MCF 10A (cell line): ENCODE data around the gene C22orf23. TPM values are rescaled to one million over a fixed set of nuclear protein-coding genes. Genes with fewer than 3 reads are reported as not detected.
A peak's percentile ranks its signal among the peaks of the same experiment; 100 is the strongest.

Source experiments
- BruUV-seq: library from RNA; stranded (reverse); fragments of 400-500 nt; replicated peaks from 2 replicates; lab custom pipeline; 2021; lab: Mats Ljungman, UMichigan
- CTCF ChIA-PET: fragments of 300-600 bp; sonication (Branson Sonifier 250); formaldehyde crosslinking; extraction: SDS; loops from one replicate; lab custom pipeline; 2021; ENCODE audit warnings: antibody characterized with exemption, inconsistent platforms; lab: Yijun Ruan, JAX
- POLR2A ChIA-PET: fragments of 300-600, 350-650 bp; sonication (Branson Sonifier 250); formaldehyde crosslinking; extraction: SDS; loops from one replicate; lab custom pipeline; 2020; ENCODE audit warnings: antibody characterized with exemption, inconsistent platforms; lab: Yijun Ruan, JAX
- DNase-seq: peaks from one replicate; pipeline ENCODE4 v3.0.0-alpha.2; 2018; ENCODE audit not compliant: unreplicated experiment
- H3K27ac Mint-ChIP-seq: one replicate; pipeline ENCODE4 v1.8.0; 2022; ENCODE audit warnings: mild to moderate bottlenecking, low read depth, mixed read lengths; ENCODE audit not compliant: unreplicated experiment
- H3K27me3 Mint-ChIP-seq: one replicate; pipeline ENCODE4 v1.8.0; 2022; ENCODE audit warnings: mixed read lengths; ENCODE audit not compliant: insufficient read depth, unreplicated experiment
- H3K36me3 Mint-ChIP-seq: one replicate; pipeline ENCODE4 v1.8.0; 2022; ENCODE audit warnings: mild to moderate bottlenecking, moderate library complexity, mixed read lengths; ENCODE audit not compliant: insufficient read depth, unreplicated experiment
- H3K4me1 Mint-ChIP-seq: one replicate; pipeline ENCODE4 v1.8.0; 2022; ENCODE audit warnings: mixed read lengths; ENCODE audit not compliant: insufficient read depth, unreplicated experiment
- H3K4me3 Mint-ChIP-seq: one replicate; pipeline ENCODE4 v1.8.0; 2022; ENCODE audit warnings: mild to moderate bottlenecking, moderate library complexity, mixed read lengths; ENCODE audit not compliant: unreplicated experiment
- H3K9me3 Mint-ChIP-seq: one replicate; pipeline ENCODE4 v1.8.0; 2022; ENCODE audit warnings: mixed read lengths; ENCODE audit not compliant: unreplicated experiment
- CTCF ChIP-seq: fragments of 200-600 bp; IDR thresholded peaks from one replicate; pipeline ENCODE4 v1.8.0; 2022; ENCODE audit warnings: antibody characterized with exemption, mild to moderate bottlenecking; ENCODE audit not compliant: unreplicated experiment
- intact Hi-C: fragments of 100-400 bp; cut with micrococcal nuclease; formaldehyde crosslinking; loops from 2 replicates; pipeline ENCODE4 v1.14.1; 2022
- total RNA-seq: library from RNA; stranded (reverse); gene quantifications from 2 replicates; pipeline ENCODE4 v1.2.3, GENCODE V29; 2022

C22orf23 gene
- total RNA-seq, 1 experiment from 2014 or later = not detected

GRCh38 chr22:37916311-37916710 is 37.1 kb downstream of the C22orf23 start:
- Mint-ChIP-seq H3K27me3 (no peaks in the 10 kb centered on the region), H3K27ac (no peak overlapping the region), H3K4me3 (no peak overlapping the region), H3K9me3 (no peaks in the 10 kb centered on the region), H3K4me1 (no peaks in the 10 kb centered on the region), H3K36me3 (peaks cover 74% of the 10 kb centered on the region)
- TF ChIP-seq CTCF = no peak
- CTCF ChIA-PET = interaction anchor here (0.6 to 1.4 kb wide), 4 partner anchors 16 to 29 kb away, joined by 3 read pairs; no protein-coding TSS in a partner anchor
- no peak for DNase-seq
- no TSS peak for BruUV-seq
- POLR2A ChIA-PET = interaction anchor here (0.8 to 3.9 kb wide), 2 partner anchors 11 to 17 kb away, joined by 6 to 15 read pairs; partner anchors contain the start of gene MICALL1
- intact Hi-C loops = no loop called here

DNA sequence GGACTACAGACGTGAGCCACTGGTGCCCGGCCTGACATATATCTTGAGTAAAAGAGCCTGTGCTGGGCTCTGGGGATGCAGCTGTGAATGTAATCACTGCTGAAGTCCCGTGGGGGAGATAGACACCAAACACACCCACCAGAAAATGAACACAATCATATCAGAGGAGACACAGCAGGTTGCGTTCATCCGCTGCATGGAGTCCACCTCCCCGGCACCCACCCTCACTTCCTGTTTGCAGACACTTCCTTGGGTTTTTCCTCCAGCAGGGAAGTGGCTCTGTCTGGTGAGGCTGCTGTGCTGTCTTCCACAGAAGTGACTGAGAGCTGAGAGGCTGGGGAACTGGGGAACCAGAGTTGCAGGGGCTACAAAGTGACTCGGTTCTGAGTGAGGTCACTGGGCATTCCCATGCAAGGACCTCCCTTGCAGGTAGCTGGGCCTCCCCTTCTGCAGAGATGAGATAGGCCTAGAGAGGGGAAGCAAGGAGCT is 40.1 kb downstream of the C22orf23 start:
- no peak for TF ChIP-seq CTCF
- Mint-ChIP-seq H3K27me3 (no peaks in the 10 kb centered on the region), H3K4me3 (no peak overlapping the region), H3K4me1 (peaks cover 9% of the 10 kb centered on the region), H3K36me3 (peaks cover 51% of the 10 kb centered on the region), H3K9me3 (no peaks in the 10 kb centered on the region), H3K27ac (peak overlapping the region; percentile 46)
- intact Hi-C loops = no loop called here
- no peak for DNase-seq
- BruUV-seq = no TSS peak
- POLR2A ChIA-PET = interaction anchor here (0.8 to 2.0 kb wide), 3 partner anchors 15 to 41 kb away, joined by 3 to 5 read pairs (median 3); partner anchors contain the start of genes C22orf23 and POLR2F
- CTCF ChIA-PET = interaction anchor here (0.7 to 0.9 kb wide), 2 partner anchors 19 to 72 kb away, joined by 3 read pairs; no protein-coding TSS in a partner anchor

GRCh38 chr22:37912171-37912570 is 41.2 kb downstream of the C22orf23 start:
- Mint-ChIP-seq H3K27ac (no peak overlapping the region), H3K27me3 (no peaks in the 10 kb centered on the region), H3K4me3 (no peak overlapping the region), H3K4me1 (peaks cover 18% of the 10 kb centered on the region), H3K36me3 (peaks cover 51% of the 10 kb centered on the region), H3K9me3 (no peaks in the 10 kb centered on the region)
- BruUV-seq = no TSS peak
- intact Hi-C loops = no loop called here
- POLR2A ChIA-PET = interaction anchor here (1.6 to 2.0 kb wide), 2 partner anchors 14 to 24 kb away, joined by 3 to 5 read pairs; no protein-coding TSS in a partner anchor
- no peak for TF ChIP-seq CTCF
- CTCF ChIA-PET = no interaction called here
- no peak for DNase-seq

DNA sequence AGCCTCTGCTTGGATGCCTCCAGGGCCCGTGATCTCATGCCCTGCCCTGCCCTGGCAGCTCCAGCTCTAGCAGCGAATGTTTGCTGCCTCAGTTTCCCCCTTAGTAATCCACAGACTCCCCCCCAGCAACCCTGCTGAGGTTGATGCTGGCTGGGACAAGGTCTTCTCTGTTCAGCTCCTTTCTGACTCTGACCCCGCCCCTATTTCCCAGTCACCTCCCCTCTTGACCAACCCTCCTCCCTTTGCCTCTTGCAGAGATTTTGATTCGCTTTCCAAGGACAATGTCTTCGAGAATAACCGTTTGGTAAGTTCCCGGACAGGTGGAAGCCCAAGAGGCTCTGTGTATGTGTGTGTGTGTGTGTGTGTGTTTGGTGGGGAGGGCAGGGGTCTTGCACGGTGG is 41.7 kb downstream of the C22orf23 start:
- ChIA-PET CTCF (no interaction called here), POLR2A (interaction anchor here (1.1 to 1.7 kb wide), 4 partner anchors 13 to 24 kb away, joined by 3 to 9 read pairs (median 6); no protein-coding TSS in a partner anchor)
- no peaks in the 10 kb centered on the region for H3K27me3 Mint-ChIP-seq
- H3K9me3 Mint-ChIP-seq = no peaks in the 10 kb centered on the region
- no peak for TF ChIP-seq CTCF
- BruUV-seq = no TSS peak
- intact Hi-C loops = no loop called here
- peaks cover 18% of the 10 kb centered on the region for H3K4me1 Mint-ChIP-seq
- no peak for DNase-seq
- no peak overlapping the region for H3K4me3 Mint-ChIP-seq
- H3K27ac Mint-ChIP-seq = no peak overlapping the region
- H3K36me3 Mint-ChIP-seq = peaks cover 48% of the 10 kb centered on the region
